ENCODE data around the gene EXOSC7. TPM values are rescaled to one million over a fixed set of nuclear protein-coding genes. Genes with fewer than 3 reads are reported as not detected.

The EXOSC7 gene
- polyA plus RNA-seq, 1 of the 3 experiments (the other 2 are of a cell fraction): 83.5 TPM

DNA sequence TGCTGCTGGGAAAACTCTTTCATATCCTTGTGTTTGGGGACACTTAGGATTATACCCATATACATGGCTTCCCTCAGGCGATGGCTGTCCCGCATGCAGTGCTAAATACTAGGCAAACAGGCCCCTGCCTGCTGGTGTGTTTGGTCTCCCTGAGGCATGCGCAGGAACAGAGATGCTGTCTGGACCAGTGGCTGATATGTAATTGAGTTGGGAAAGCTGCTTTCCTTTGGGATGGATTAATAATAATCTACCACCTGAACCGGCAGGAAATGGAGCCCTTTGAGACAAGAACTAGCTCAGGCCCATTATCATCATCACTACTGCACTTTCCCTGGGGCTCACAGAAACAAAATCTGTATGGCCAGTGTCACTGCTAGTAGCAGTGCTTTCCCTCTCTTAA lies 18.1 kb upstream of the EXOSC7 start:
- Histone ChIP-seq H3K9me2 (no peaks in the 10 kb centered on the region), H3K9me3 (no peaks in the 10 kb centered on the region), H3K36me3 (replicated peaks in 1 of 2; ENCODE audit: control insufficient read depth in 1 of 2, insufficient read depth in 2 of 2, low read length in 1 of 2) (peaks cover 4 to 24% of the 10 kb centered on the region in 2 experiments), H3K27ac (ENCODE audit: low read depth in 2 of 2, low read length in 1 of 2) (peak overlapping the region in 1 of 2 experiments; percentile 92; a peak in 2 of 4 replicates), H3F3A (replicated peaks; ENCODE audit: insufficient read depth) (no peaks in the 10 kb centered on the region), H3K79me2 (ENCODE audit: insufficient read depth) (peaks cover 31% of the 10 kb centered on the region; the same call in 1 of the 2 replicates), H2AFZ (ENCODE audit: low read depth) (no peak overlapping the region), H3K4me3 (ENCODE audit: low read depth in 2 of 2, low read length in 1 of 2) (no peak overlapping the region), H3K4me1 (ENCODE audit: control insufficient read depth in 1 of 2, insufficient read depth in 2 of 2, low read depth in 1 of 2, low read length in 1 of 2) (peaks cover 0 to 43% of the 10 kb centered on the region in 2 experiments; a peak in 2 of 4 replicates), H3K27me3 (ENCODE audit: insufficient read depth) (no peaks in the 10 kb centered on the region), H3K9ac (no peak overlapping the region), H4K20me1 (ENCODE audit: insufficient read depth) (0 out of 2 replicates have a peak, but pooled peaks cover 15% of the 10 kb centered on the region), H3K4me2 (no peak overlapping the region)
- CTCF ChIA-PET: interaction anchor here (0.9 to 1.6 kb wide), 2 partner anchors 19 to 43 kb away, joined by 3 to 5 read pairs; partner anchors contain the start of genes EXOSC7 and ZDHHC3
- TF ChIP-seq EP300 (IDR thresholded peaks at IDR 0.05; ENCODE audit: borderline replicate concordance in 1 of 2, low read depth in 1 of 2, low read length in 1 of 2): peak in 1 of 2 experiments; percentile 59; a peak in 1 of 4 replicates
- TF ChIP-seq TEAD4 (IDR thresholded peaks at IDR 0.05; ENCODE audit: borderline replicate concordance, insufficient read depth): no peak
- TF ChIP-seq NRF1 (IDR thresholded peaks at IDR 0.05; ENCODE audit: low read depth, low read length): no peak
- TF ChIP-seq FOXJ3 (CRISPR knock-in tag; IDR thresholded peaks at IDR 0.05): peak; percentile 65
- peak; percentile 40; the same call in 1 of the 2 replicates for TF ChIP-seq GATA2 (CRISPR knock-in tag; IDR thresholded peaks at IDR 0.05)
- peak; percentile 10 for TF ChIP-seq CHD2 (IDR thresholded peaks at IDR 0.05; ENCODE audit: low read length, partially characterized antibody)
- WGBS (ENCODE audit: low lambda C conversion rate): 72% methylated on average over 4 of the region's 4 CpGs
- POLR2A ChIA-PET: no interaction called here
- DNase-seq: peak; percentile 57

DNA sequence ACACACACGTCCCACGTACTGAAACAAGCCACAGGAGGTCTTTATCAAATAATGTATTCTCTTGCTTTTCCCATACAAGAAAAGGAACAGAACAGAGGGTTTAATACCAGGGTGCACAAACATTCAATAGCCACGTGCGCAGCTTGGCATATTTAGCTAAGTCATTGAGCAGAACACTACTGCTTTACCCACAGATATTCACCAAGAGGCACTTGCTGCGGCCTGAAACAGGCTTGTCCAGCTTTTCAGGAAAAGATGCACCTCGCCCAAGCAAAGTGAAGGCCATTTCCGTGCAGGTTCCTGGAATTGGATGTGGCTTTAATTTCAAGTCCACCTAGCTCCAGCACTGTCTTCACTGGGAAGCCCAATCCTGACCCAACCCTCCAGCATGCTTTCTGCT lies 17.7 kb upstream of the EXOSC7 start:
- Histone ChIP-seq H2AFZ (ENCODE audit: low read depth) (no peak overlapping the region), H3K79me2 (ENCODE audit: insufficient read depth) (peaks cover 35% of the 10 kb centered on the region; the same call in 1 of the 2 replicates), H3K4me3 (ENCODE audit: low read depth in 2 of 2, low read length in 1 of 2) (no peak overlapping the region), H3K9ac (no peak overlapping the region), H4K20me1 (ENCODE audit: insufficient read depth) (0 out of 2 replicates have a peak, but pooled peaks cover 17% of the 10 kb centered on the region), H3F3A (replicated peaks; ENCODE audit: insufficient read depth) (no peaks in the 10 kb centered on the region), H3K4me2 (no peak overlapping the region), H3K9me2 (no peaks in the 10 kb centered on the region), H3K27me3 (ENCODE audit: insufficient read depth) (no peaks in the 10 kb centered on the region), H3K36me3 (replicated peaks in 1 of 2; ENCODE audit: control insufficient read depth in 1 of 2, insufficient read depth in 2 of 2, low read length in 1 of 2) (peaks cover 4 to 21% of the 10 kb centered on the region in 2 experiments), H3K27ac (ENCODE audit: low read depth in 2 of 2, low read length in 1 of 2) (peak overlapping the region in 1 of 2 experiments; percentile 92; a peak in 2 of 4 replicates), H3K9me3 (no peaks in the 10 kb centered on the region), H3K4me1 (ENCODE audit: control insufficient read depth in 1 of 2, insufficient read depth in 2 of 2, low read depth in 1 of 2, low read length in 1 of 2) (peaks cover 0 to 45% of the 10 kb centered on the region in 2 experiments; a peak in 2 of 4 replicates)
- no peak for DNase-seq
- WGBS (ENCODE audit: low lambda C conversion rate): 89% methylated on average over 7 of the region's 7 CpGs
- CTCF ChIA-PET: interaction anchor here (0.9 to 1.6 kb wide), 2 partner anchors 18 to 44 kb away, joined by 3 to 5 read pairs; partner anchors contain the start of genes EXOSC7 and ZDHHC3
- POLR2A ChIA-PET: no interaction called here
- peak; percentile 11; the same call in 1 of the 2 replicates for TF ChIP-seq FOXJ3 (CRISPR knock-in tag; IDR thresholded peaks at IDR 0.05)
- TF ChIP-seq, protein P1, sequence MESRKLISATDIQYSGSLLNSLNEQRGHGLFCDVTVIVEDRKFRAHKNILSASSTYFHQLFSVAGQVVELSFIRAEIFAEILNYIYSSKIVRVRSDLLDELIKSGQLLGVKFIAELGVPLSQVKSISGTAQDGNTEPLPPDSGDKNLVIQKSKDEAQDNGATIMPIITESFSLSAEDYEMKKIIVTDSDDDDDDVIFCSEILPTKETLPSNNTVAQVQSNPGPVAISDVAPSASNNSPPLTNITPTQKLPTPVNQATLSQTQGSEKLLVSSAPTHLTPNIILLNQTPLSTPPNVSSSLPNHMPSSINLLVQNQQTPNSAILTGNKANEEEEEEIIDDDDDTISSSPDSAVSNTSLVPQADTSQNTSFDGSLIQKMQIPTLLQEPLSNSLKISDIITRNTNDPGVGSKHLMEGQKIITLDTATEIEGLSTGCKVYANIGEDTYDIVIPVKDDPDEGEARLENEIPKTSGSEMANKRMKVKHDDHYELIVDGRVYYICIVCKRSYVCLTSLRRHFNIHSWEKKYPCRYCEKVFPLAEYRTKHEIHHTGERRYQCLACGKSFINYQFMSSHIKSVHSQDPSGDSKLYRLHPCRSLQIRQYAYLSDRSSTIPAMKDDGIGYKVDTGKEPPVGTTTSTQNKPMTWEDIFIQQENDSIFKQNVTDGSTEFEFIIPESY (IDR thresholded peaks at IDR 0.05; ENCODE audit: borderline replicate concordance, low read depth): no peak
- TF ChIP-seq, protein P2, sequence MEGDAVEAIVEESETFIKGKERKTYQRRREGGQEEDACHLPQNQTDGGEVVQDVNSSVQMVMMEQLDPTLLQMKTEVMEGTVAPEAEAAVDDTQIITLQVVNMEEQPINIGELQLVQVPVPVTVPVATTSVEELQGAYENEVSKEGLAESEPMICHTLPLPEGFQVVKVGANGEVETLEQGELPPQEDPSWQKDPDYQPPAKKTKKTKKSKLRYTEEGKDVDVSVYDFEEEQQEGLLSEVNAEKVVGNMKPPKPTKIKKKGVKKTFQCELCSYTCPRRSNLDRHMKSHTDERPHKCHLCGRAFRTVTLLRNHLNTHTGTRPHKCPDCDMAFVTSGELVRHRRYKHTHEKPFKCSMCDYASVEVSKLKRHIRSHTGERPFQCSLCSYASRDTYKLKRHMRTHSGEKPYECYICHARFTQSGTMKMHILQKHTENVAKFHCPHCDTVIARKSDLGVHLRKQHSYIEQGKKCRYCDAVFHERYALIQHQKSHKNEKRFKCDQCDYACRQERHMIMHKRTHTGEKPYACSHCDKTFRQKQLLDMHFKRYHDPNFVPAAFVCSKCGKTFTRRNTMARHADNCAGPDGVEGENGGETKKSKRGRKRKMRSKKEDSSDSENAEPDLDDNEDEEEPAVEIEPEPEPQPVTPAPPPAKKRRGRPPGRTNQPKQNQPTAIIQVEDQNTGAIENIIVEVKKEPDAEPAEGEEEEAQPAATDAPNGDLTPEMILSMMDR (IDR thresholded peaks at IDR 0.05): no peak
- no peak for TF ChIP-seq GABPA (IDR thresholded peaks at IDR 0.05; ENCODE audit: low read depth)
- no peak for TF ChIP-seq RAD21 (IDR thresholded peaks at IDR 0.05; ENCODE audit: low read length)
- 0 out of 2 replicates have a peak, but pooled peaks have one; percentile 1 for TF ChIP-seq GATA2 (CRISPR knock-in tag; IDR thresholded peaks at IDR 0.05)
- TF ChIP-seq TCF12 (IDR thresholded peaks at IDR 0.05): no peak
